Right ventricle myocardium superior (tissue), 1 donor: ENCODE results near the gene ODAD2. TPM values are rescaled to one million over a fixed set of nuclear protein-coding genes. Genes with fewer than 3 reads are reported as not detected.

Experiments used
- ATAC-seq: fragments of 200-7000 bp; cut with Tn5 transposase; one replicate; pipeline ENCODE4 v1.9.1; 2020; ENCODE audit warnings: mild to moderate bottlenecking; ENCODE audit not compliant: poor library complexity
- DNase-seq: peaks from one replicate; pipeline ENCODE4 v3.0.0-alpha.2; 2020
- intact Hi-C: fragments of 100-400 bp; cut with DNase I; formaldehyde crosslinking; loops from one replicate; pipeline ENCODE4 v1.11.2; 2022
- total RNA-seq: library from RNA; stranded (reverse); fragmentation: NEBNext Ultra II Directional; extraction: Animal tissue kit (Norgen Biotek cat#: 25700); gene quantifications from one replicate; pipeline ENCODE4 v1.2.1, GENCODE V29; 2021
- donor health status: DM: no; HTN: yes; CAD: no; lungs with severe emphysema.

The ODAD2 gene
- total RNA-seq, 1 donor from 2014 or later: not detected

- intact Hi-C loops: no loop called here
- DNase-seq: no peak
- no peak for ATAC-seq
These were observed 114.7 kb downstream of the ODAD2 start for GRCh38 chr10:27884185-27884641.

GRCh38 chr10:27878281-27878680, 120.6 kb downstream of the ODAD2 start:
- intact Hi-C loops: no loop called here
- ATAC-seq (no peak), DNase-seq (no peak)

- intact Hi-C loops: no loop called here
- no peak for ATAC-seq
- DNase-seq: no peak
These were observed 133.7 kb downstream of the ODAD2 start for GRCh38 chr10:27865221-27865635.

GRCh38 chr10:27861781-27862180, 137.1 kb downstream of the ODAD2 start:
- intact Hi-C loops: no loop called here
- DNase-seq (no peak), ATAC-seq (no peak)

- no peak for DNase-seq
- intact Hi-C loops: no loop called here
- peak; percentile 18 for ATAC-seq
These were observed 141.3 kb downstream of the ODAD2 start for GRCh38 chr10:27857616-27858015.

- intact Hi-C loops: no loop called here
These were observed 154.7 kb downstream of the ODAD2 start for GRCh38 chr10:27844223-27844622.

GRCh38 chr10:27838901-27839300, 160.0 kb downstream of the ODAD2 start:
- intact Hi-C loops: no loop called here
- ATAC-seq: no peak
- DNase-seq: no peak

More at GRCh38 chr10:27844223-27844622, 154.7 kb downstream of the ODAD2 start:
- DNase-seq (no peak), ATAC-seq (peak; percentile 53)

GRCh38 chr10:27838361-27838760, 160.5 kb downstream of the ODAD2 start:
- no peak for DNase-seq
- intact Hi-C loops: no loop called here
- no peak for ATAC-seq

GRCh38 chr10:27834476-27834875, 164.4 kb downstream of the ODAD2 start:
- DNase-seq (no peak), ATAC-seq (no peak)
- intact Hi-C loops: no loop called here

GRCh38 chr10:27833792-27834191, 165.1 kb downstream of the ODAD2 start:
- intact Hi-C loops: no loop called here
- no peak for DNase-seq
- no peak for ATAC-seq

GRCh38 chr10:27832826-27833225, 166.1 kb downstream of the ODAD2 start:
- intact Hi-C loops: no loop called here
- DNase-seq: no peak
- no peak for ATAC-seq

- intact Hi-C loops: no loop called here
- DNase-seq: no peak
- no peak for ATAC-seq
These were observed 172.5 kb downstream of the ODAD2 start for GRCh38 chr10:27826369-27826768.

GRCh38 chr10:27822301-27822700, 176.6 kb downstream of the ODAD2 start:
- intact Hi-C loops: no loop called here
- ATAC-seq (no peak), DNase-seq (no peak)

GRCh38 chr10:27820637-27821036, 178.2 kb downstream of the ODAD2 start:
- intact Hi-C loops: no loop called here
- ATAC-seq (no peak), DNase-seq (no peak)

- intact Hi-C loops: no loop called here
- ATAC-seq: peak; percentile 96
- peak; percentile 75 for DNase-seq
These were observed 178.9 kb downstream of the ODAD2 start for GRCh38 chr10:27819781-27820531.

- no peak for DNase-seq
- no peak for ATAC-seq
- intact Hi-C loops: no loop called here
These were observed 182.6 kb downstream of the ODAD2 start for GRCh38 chr10:27816320-27816719.

GRCh38 chr10:27815846-27816245, 183.0 kb downstream of the ODAD2 start:
- ATAC-seq (no peak), DNase-seq (no peak)
- intact Hi-C loops: no loop called here

- no peak for DNase-seq
- no peak for ATAC-seq
- intact Hi-C loops: no loop called here
These were observed 183.6 kb downstream of the ODAD2 start for GRCh38 chr10:27815261-27815660.

GRCh38 chr10:27805180-27805579, 193.7 kb downstream of the ODAD2 start:
- no peak for ATAC-seq
- no peak for DNase-seq
- intact Hi-C loops: no loop called here

- no peak for DNase-seq
- ATAC-seq: no peak
- intact Hi-C loops: no loop called here
These were observed 194.7 kb downstream of the ODAD2 start for GRCh38 chr10:27804136-27804535.
